ENCODE measurements around the gene STOML1. TPM values are rescaled to one million over a fixed set of nuclear protein-coding genes. Genes with fewer than 3 reads are reported as not detected.

Gene STOML1
- total and polyA plus RNA-seq, 9 of the 15 experiments (the other 6 are each of a cell fraction or from before 2014, with no cell fraction given) = 0.25 to 9.7 (median 4.6) TPM

GRCh38 chr15:73981761-73982221 lies 10.3 kb downstream of the STOML1 start:
- H3K27me3 ChIP-seq (ENCODE audit: control insufficient read depth in 2 of 2, insufficient read depth in 2 of 2, low read length in 2 of 2) = peaks cover 0 to 1% of the 10 kb centered on the region in 2 experiments; a peak in 2 of 5 replicates
- no peaks in the 10 kb centered on the region for H3K9me3 ChIP-seq (replicated peaks; ENCODE audit: control insufficient read depth, insufficient read depth, low read depth, low read length)
- no peak for DNase-seq (ENCODE audit: extremely low read depth in 1 of 4, low spot score in 3 of 4)
- no peak overlapping the region for H3K4me2 ChIP-seq (ENCODE audit: insufficient read depth, low read length)
- no peak overlapping the region for H3K4me3 ChIP-seq
- no peaks in the 10 kb centered on the region for H3K79me2 ChIP-seq (ENCODE audit: control insufficient read depth, insufficient read depth, low read length)
- H3K9ac ChIP-seq (ENCODE audit: insufficient read depth in 1 of 2, low read depth in 2 of 2, low read length in 2 of 2) = no peak overlapping the region
- H3K36me3 ChIP-seq (ENCODE audit: control insufficient read depth, insufficient read depth, low read length) = no peaks in the 10 kb centered on the region
- in situ Hi-C loops (cut with MboI) (no loop called here), intact Hi-C loops (cut with micrococcal nuclease) (no loop called here)
- WGBS (ENCODE audit: insufficient coverage, low coverage, missing lambda C conversion rate) = 22% methylated on average over 5 of the region's 5 CpGs
- no peak overlapping the region for H2AFZ ChIP-seq (ENCODE audit: low read depth, low read length)
- ATAC-seq = peak; percentile 22; the same call in 1 of the 3 replicates
- no peak for TF ChIP-seq GTF2B (IDR thresholded peaks at IDR 0.05; ENCODE audit: extremely low read depth, insufficient read length)
- no peak for TF ChIP-seq PHB (CRISPR knock-in tag; IDR thresholded peaks at IDR 0.05)
- no peak for TF ChIP-seq POLR2G (IDR thresholded peaks at IDR 0.05; ENCODE audit: low read depth, low read length)
- TF ChIP-seq ZNF586 (CRISPR knock-in tag; conservative IDR thresholded peaks at IDR 0.05) = no peak
- POLR2A ChIA-PET = interaction anchor here (0.6 kb wide), 1 partner anchor 342 kb away, joined by 3 read pairs; no protein-coding TSS in a partner anchor
- H3K27ac ChIP-seq (ENCODE audit: extremely low read depth, low read depth, low read length) = no peak overlapping the region
- peaks cover 4 to 21% of the 10 kb centered on the region in 2 experiments; a peak in 4 of 5 replicates for H3K4me1 ChIP-seq (replicated peaks in 1 of 2; ENCODE audit: control insufficient read depth in 2 of 2, insufficient read depth in 2 of 2, low read length in 2 of 2)
- CTCF ChIA-PET (ENCODE audit: low intra/inter-chr PET ratio) = no interaction called here
- no peaks in the 10 kb centered on the region for H3K9me1 ChIP-seq (ENCODE audit: control insufficient read depth, insufficient read depth, low read length)
- FAIRE-seq = no peak
- no TSS peak for BruUV-seq (replicated peaks)
- no peaks in the 10 kb centered on the region for H4K20me1 ChIP-seq (replicated peaks; ENCODE audit: control insufficient read depth, insufficient read depth, low read length)

GRCh38 chr15:73979636-73980035 lies 12.5 kb downstream of the STOML1 start:
- no peak overlapping the region for H3K27ac ChIP-seq (ENCODE audit: extremely low read depth, low read depth, low read length)
- peaks cover 4 to 18% of the 10 kb centered on the region in 2 experiments; a peak in 4 of 5 replicates for H3K4me1 ChIP-seq (replicated peaks in 1 of 2; ENCODE audit: control insufficient read depth in 2 of 2, insufficient read depth in 2 of 2, low read length in 2 of 2)
- ChIA-PET POLR2A (interaction anchor here (0.6 to 1.3 kb wide), 3 partner anchors 11 to 206 kb away, joined by 3 to 4 read pairs (median 3); no protein-coding TSS in a partner anchor), CTCF (ENCODE audit: low intra/inter-chr PET ratio) (no interaction called here)
- H3K4me3 ChIP-seq = no peak overlapping the region
- intact Hi-C loops (cut with micrococcal nuclease) (no loop called here), in situ Hi-C loops (cut with MboI) (loop anchor here (5.0 kb wide), 1 partner anchor 58 kb away; no protein-coding TSS in a partner anchor)
- no peaks in the 10 kb centered on the region for H4K20me1 ChIP-seq (replicated peaks; ENCODE audit: control insufficient read depth, insufficient read depth, low read length)
- no peaks in the 10 kb centered on the region for H3K36me3 ChIP-seq (ENCODE audit: control insufficient read depth, insufficient read depth, low read length)
- H3K4me2 ChIP-seq (ENCODE audit: insufficient read depth, low read length) = no peak overlapping the region
- ATAC-seq (no peak), FAIRE-seq (no peak), DNase-seq (ENCODE audit: extremely low read depth in 1 of 4, low spot score in 3 of 4) (no peak)
- H2AFZ ChIP-seq (ENCODE audit: low read depth, low read length) = no peak overlapping the region
- no TSS peak for BruUV-seq (replicated peaks)
- H3K9ac ChIP-seq (ENCODE audit: insufficient read depth in 1 of 2, low read depth in 2 of 2, low read length in 2 of 2) = no peak overlapping the region
- 8% methylated on average over 1 of the region's 1 CpG for WGBS (ENCODE audit: insufficient coverage, low coverage, missing lambda C conversion rate)
- peaks cover 0 to 15% of the 10 kb centered on the region in 2 experiments; a peak in 3 of 5 replicates for H3K27me3 ChIP-seq (ENCODE audit: control insufficient read depth in 2 of 2, insufficient read depth in 2 of 2, low read length in 2 of 2)
- no peaks in the 10 kb centered on the region for H3K79me2 ChIP-seq (ENCODE audit: control insufficient read depth, insufficient read depth, low read length)
- H3K9me1 ChIP-seq (ENCODE audit: control insufficient read depth, insufficient read depth, low read length) = no peaks in the 10 kb centered on the region
- no peaks in the 10 kb centered on the region for H3K9me3 ChIP-seq (replicated peaks; ENCODE audit: control insufficient read depth, insufficient read depth, low read depth, low read length)
- TF ChIP-seq AFF4 (CRISPR knock-in tag; IDR thresholded peaks at IDR 0.05) (no peak), IRF2 (CRISPR knock-in tag; IDR thresholded peaks at IDR 0.05) (no peak), ZNF778 (CRISPR knock-in tag; IDR thresholded peaks at IDR 0.05) (no peak), ZC3H8 (IDR thresholded peaks at IDR 0.05) (no peak), ZEB2 (IDR thresholded peaks at IDR 0.05) (no peak), KDM2B (CRISPR knock-in tag; IDR thresholded peaks at IDR 0.05) (no peak), POU5F1 (IDR thresholded peaks at IDR 0.05; ENCODE audit: borderline replicate concordance, low read depth, low read length, partially characterized antibody) (no peak), SP1 (CRISPR knock-in tag; IDR thresholded peaks at IDR 0.05) (no peak), ZNF253 (CRISPR knock-in tag; conservative IDR thresholded peaks at IDR 0.05) (no peak)
